Neural cell (in vitro differentiated cells): ENCODE data around the gene XDH. TPM values are rescaled to one million over a fixed set of nuclear protein-coding genes. Genes with fewer than 3 reads are reported as not detected.

Source experiments
- H2AFZ ChIP-seq: fragments of 200-600, 300-800 bp; sonication (generic), shearing (Covaris generic); 2 replicates; pipeline ENCODE4 v1.6.0; 2014; ENCODE audit warnings: low read depth, mild to moderate bottlenecking, antibody characterized with exemption, low read length, moderate library complexity
- H3F3A ChIP-seq: fragments of 200-600 bp; shearing (Covaris generic); 2 replicates; pipeline ENCODE4 v1.6.1; 2016; ENCODE audit warnings: mild to moderate bottlenecking, moderate library complexity, mixed read lengths, antibody characterized with exemption, low read length; ENCODE audit not compliant: insufficient read depth, poor library complexity, severe bottlenecking
- H3K27ac ChIP-seq: fragments of 200-600, 300-800 bp; sonication (generic), shearing (Covaris generic); 2 replicates; pipeline ENCODE4 v1.5.1; 2014; ENCODE audit warnings: mild to moderate bottlenecking, low read length, moderate library complexity
- H3K27me3 ChIP-seq: fragments of 300-800, 200-600 bp; sonication (generic), shearing (Covaris generic); 2 replicates; pipeline ENCODE4 v1.6.0; 2014; ENCODE audit warnings: mild to moderate bottlenecking, low read depth, low read length, moderate library complexity; ENCODE audit not compliant: insufficient read depth
- H3K36me3 ChIP-seq: fragments of 300-800, 200-600 bp; sonication (generic), shearing (Covaris generic); 2 replicates; pipeline ENCODE4 v1.5.1; 2014; ENCODE audit warnings: mild to moderate bottlenecking, antibody characterized with exemption, low read length, moderate library complexity; ENCODE audit not compliant: insufficient read depth
- H3K4me2 ChIP-seq: fragments of 300-800, 200-600 bp; sonication (generic), shearing (Covaris generic); 2 replicates; pipeline ENCODE4 v1.6.0; 2014; ENCODE audit warnings: mild to moderate bottlenecking, low read length
- H3K4me3 ChIP-seq: fragments of 300-800, 200-600 bp; sonication (generic), shearing (Covaris generic); 2 replicates; pipeline ENCODE4 v1.5.1; 2014; ENCODE audit warnings: mild to moderate bottlenecking, low read length, moderate library complexity
- H3K79me2 ChIP-seq: fragments of 200-600 bp; shearing (Covaris generic); replicated peaks from 2 replicates; pipeline ENCODE4 v1.6.0; 2014; ENCODE audit warnings: mild to moderate bottlenecking, low read length, moderate library complexity; ENCODE audit not compliant: insufficient read depth
- H3K9ac ChIP-seq: fragments of 300-800, 200-600 bp; sonication (generic), shearing (Covaris generic); 2 replicates; pipeline ENCODE4 v1.6.1; 2016; ENCODE audit warnings: mild to moderate bottlenecking, low read length, mixed read lengths
- H3K9me2 ChIP-seq: fragments of 200-600 bp; shearing (Covaris generic); 2 replicates; pipeline ENCODE4 v1.6.1; 2016; ENCODE audit warnings: mild to moderate bottlenecking, low read length, mixed read lengths; ENCODE audit not compliant: insufficient read depth
- H3K9me3 ChIP-seq: fragments of 200-600, 300-800 bp; sonication (generic), shearing (Covaris generic); 2 replicates; pipeline ENCODE4 v1.6.1; 2016; ENCODE audit warnings: mild to moderate bottlenecking, mixed run types, low read length, moderate library complexity, mixed read lengths
- H4K20me1 ChIP-seq: fragments of 200-600 bp; shearing (Covaris generic); 2 replicates; pipeline ENCODE4 v1.6.1; 2016; ENCODE audit warnings: mild to moderate bottlenecking, mixed run types; ENCODE audit not compliant: insufficient read depth
- EP300 ChIP-seq: fragments of 450-650 bp; conservative IDR thresholded peaks from 2 replicates; pipeline ENCODE4 v1.6.1; 2014; ENCODE audit warnings: antibody characterized with exemption, mild to moderate bottlenecking, moderate library complexity; ENCODE audit not compliant: poor library complexity, severe bottlenecking
- EZH2 ChIP-seq: fragments of 200-600, 300-800 bp; shearing (Covaris generic), sonication (generic); IDR thresholded peaks from 2 replicates; pipeline ENCODE4 v1.6.1; 2014; ENCODE audit warnings: antibody characterized with exemption, low read length, borderline replicate concordance, mild to moderate bottlenecking; ENCODE audit not compliant: insufficient read depth, poor library complexity, severe bottlenecking
- MXI1 ChIP-seq: fragments of 450-650 bp; conservative IDR thresholded peaks from 2 replicates; pipeline ENCODE4 v1.6.1; 2014; ENCODE audit warnings: antibody characterized with exemption, mild to moderate bottlenecking; ENCODE audit not compliant: poor library complexity, severe bottlenecking
- POLR2AphosphoS5 ChIP-seq: IDR thresholded peaks from 2 replicates; pipeline ENCODE4 v1.6.1; 2012
- RAD21 ChIP-seq: fragments of 450-650 bp; conservative IDR thresholded peaks from 2 replicates; pipeline ENCODE4 v1.6.1; 2014; ENCODE audit warnings: antibody characterized with exemption, mild to moderate bottlenecking, moderate library complexity
- SMC3 ChIP-seq: fragments of 450-650 bp; conservative IDR thresholded peaks from 2 replicates; pipeline ENCODE4 v1.6.1; 2014; ENCODE audit warnings: antibody characterized with exemption, mild to moderate bottlenecking, moderate library complexity; ENCODE audit not compliant: poor library complexity
- TAF1 ChIP-seq: IDR thresholded peaks from 2 replicates; pipeline ENCODE4 v1.6.1; 2012; ENCODE audit warnings: low read depth
- polyA plus RNA-seq: library from polyadenylated mRNA; depleted of rRNA; stranded (reverse); fragments of >200 nt; gene quantifications from 2 replicates; pipeline ENCODE4 v1.2.3, GENCODE V29; 2014
- TF ChIP-seq, protein P1 (sequence below): fragments of 450-650 bp; IDR thresholded peaks from 2 replicates; pipeline ENCODE4 v1.5.1; 2014; ENCODE audit warnings: antibody characterized with exemption, mild to moderate bottlenecking, moderate library complexity; ENCODE audit not compliant: poor library complexity, severe bottlenecking
- TF ChIP-seq, protein P2 (sequence below): IDR thresholded peaks from 2 replicates; pipeline ENCODE4 v1.6.1; 2012; ENCODE audit warnings: borderline replicate concordance

The XDH gene
- polyA plus RNA-seq, 1 donor from 2014 or later: 0.48 TPM

DNA sequence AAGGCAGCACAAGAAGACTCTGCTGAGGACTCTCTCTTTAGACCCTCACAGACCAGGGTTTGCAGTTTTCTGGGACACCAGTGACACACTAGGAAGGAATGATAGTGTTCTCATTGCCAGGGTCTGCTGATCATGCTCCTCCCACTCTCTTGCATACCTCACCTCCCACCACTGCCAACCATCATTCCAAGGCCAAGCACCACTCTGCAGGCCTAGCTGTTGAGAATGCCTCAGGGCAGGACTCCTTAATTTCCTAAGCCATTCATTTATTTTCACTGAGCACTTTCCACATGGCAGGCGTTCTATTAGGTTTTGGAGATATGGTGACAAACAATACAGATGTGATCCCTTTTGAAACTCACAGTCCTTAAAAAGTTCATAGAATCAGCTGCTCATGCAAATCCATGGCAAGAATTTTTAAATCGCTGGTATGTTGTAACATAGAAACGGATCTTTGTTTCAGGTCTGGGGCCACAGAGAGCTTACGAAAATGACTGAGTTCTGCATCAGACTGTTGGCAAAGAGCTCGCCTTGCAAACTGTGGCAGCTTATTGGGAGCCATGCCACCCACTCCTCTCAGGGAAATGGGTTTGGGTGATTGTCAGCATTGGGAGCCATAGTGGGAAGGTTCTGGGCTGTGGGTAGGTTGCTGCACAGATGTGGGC lies 78.5 kb downstream of the XDH start:
- H3K36me3 ChIP-seq: no peaks in the 10 kb centered on the region
- H2AFZ ChIP-seq: no peak overlapping the region
- no peak overlapping the region for H3K4me2 ChIP-seq
- no peak overlapping the region for H3K4me3 ChIP-seq
- H3K27ac ChIP-seq: no peak overlapping the region
- H3F3A ChIP-seq: no peaks in the 10 kb centered on the region
- H3K9ac ChIP-seq: no peak overlapping the region
- H3K79me2 ChIP-seq: no peaks in the 10 kb centered on the region
- no peaks in the 10 kb centered on the region for H4K20me1 ChIP-seq
- H3K9me3 ChIP-seq: no peaks in the 10 kb centered on the region
- H3K27me3 ChIP-seq: no peaks in the 10 kb centered on the region
- no peak for TF ChIP-seq EP300
- no peak for TF ChIP-seq TAF1
- no peak for TF ChIP-seq POLR2AphosphoS5
- TF ChIP-seq EZH2: no peak
- TF ChIP-seq MXI1: no peak
- TF ChIP-seq SMC3: no peak
- TF ChIP-seq RAD21: no peak
- TF ChIP-seq, protein P1, sequence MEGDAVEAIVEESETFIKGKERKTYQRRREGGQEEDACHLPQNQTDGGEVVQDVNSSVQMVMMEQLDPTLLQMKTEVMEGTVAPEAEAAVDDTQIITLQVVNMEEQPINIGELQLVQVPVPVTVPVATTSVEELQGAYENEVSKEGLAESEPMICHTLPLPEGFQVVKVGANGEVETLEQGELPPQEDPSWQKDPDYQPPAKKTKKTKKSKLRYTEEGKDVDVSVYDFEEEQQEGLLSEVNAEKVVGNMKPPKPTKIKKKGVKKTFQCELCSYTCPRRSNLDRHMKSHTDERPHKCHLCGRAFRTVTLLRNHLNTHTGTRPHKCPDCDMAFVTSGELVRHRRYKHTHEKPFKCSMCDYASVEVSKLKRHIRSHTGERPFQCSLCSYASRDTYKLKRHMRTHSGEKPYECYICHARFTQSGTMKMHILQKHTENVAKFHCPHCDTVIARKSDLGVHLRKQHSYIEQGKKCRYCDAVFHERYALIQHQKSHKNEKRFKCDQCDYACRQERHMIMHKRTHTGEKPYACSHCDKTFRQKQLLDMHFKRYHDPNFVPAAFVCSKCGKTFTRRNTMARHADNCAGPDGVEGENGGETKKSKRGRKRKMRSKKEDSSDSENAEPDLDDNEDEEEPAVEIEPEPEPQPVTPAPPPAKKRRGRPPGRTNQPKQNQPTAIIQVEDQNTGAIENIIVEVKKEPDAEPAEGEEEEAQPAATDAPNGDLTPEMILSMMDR: no peak
- TF ChIP-seq, protein P2, sequence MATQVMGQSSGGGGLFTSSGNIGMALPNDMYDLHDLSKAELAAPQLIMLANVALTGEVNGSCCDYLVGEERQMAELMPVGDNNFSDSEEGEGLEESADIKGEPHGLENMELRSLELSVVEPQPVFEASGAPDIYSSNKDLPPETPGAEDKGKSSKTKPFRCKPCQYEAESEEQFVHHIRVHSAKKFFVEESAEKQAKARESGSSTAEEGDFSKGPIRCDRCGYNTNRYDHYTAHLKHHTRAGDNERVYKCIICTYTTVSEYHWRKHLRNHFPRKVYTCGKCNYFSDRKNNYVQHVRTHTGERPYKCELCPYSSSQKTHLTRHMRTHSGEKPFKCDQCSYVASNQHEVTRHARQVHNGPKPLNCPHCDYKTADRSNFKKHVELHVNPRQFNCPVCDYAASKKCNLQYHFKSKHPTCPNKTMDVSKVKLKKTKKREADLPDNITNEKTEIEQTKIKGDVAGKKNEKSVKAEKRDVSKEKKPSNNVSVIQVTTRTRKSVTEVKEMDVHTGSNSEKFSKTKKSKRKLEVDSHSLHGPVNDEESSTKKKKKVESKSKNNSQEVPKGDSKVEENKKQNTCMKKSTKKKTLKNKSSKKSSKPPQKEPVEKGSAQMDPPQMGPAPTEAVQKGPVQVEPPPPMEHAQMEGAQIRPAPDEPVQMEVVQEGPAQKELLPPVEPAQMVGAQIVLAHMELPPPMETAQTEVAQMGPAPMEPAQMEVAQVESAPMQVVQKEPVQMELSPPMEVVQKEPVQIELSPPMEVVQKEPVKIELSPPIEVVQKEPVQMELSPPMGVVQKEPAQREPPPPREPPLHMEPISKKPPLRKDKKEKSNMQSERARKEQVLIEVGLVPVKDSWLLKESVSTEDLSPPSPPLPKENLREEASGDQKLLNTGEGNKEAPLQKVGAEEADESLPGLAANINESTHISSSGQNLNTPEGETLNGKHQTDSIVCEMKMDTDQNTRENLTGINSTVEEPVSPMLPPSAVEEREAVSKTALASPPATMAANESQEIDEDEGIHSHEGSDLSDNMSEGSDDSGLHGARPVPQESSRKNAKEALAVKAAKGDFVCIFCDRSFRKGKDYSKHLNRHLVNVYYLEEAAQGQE: no peak
- no peaks in the 10 kb centered on the region for H3K9me2 ChIP-seq

DNA sequence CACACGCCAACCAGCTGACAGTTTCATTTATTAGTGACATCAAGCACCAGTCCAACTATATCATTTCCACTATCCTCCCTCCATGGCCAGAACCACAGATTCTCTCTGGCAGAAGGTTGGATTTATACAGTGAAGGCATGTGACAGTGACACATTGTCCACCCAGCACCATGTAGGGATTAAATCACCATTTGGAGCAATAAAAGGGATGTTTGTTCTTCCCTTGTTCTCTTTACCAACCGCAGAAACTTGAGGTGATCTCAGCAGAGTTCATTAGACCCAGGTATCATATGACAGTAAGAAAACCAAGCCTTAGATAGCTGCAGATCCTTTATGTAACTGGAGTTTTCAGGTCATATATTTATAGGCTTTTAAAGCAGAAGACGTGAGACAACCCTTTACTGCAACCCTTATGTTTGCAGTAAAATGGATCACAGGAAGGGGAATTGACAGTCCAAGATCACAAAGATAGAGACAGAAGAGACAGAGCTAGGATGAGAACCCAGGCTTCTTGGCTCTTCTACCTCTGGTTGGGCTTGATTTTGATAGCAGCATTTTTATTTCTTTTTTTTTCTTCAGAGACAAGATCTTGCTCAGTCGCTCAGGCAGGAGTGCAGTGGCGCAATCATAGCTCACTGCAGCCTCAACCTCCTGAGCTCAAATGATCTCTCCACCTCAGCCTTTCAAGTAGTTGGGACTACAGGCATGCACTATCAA lies 80.1 kb downstream of the XDH start:
- H3K9me2 ChIP-seq: no peaks in the 10 kb centered on the region

More for the DNA sequence above, 80.1 kb downstream of the XDH start:
- no peaks in the 10 kb centered on the region for H3K79me2 ChIP-seq
- no peaks in the 10 kb centered on the region for H3K27me3 ChIP-seq
- no peaks in the 10 kb centered on the region for H3K9me3 ChIP-seq
- no peak overlapping the region for H3K9ac ChIP-seq
- no peak overlapping the region for H3K27ac ChIP-seq
- H3K4me3 ChIP-seq: no peak overlapping the region
- H3K36me3 ChIP-seq: no peaks in the 10 kb centered on the region
- H3F3A ChIP-seq: no peaks in the 10 kb centered on the region
- no peaks in the 10 kb centered on the region for H4K20me1 ChIP-seq
- H3K4me2 ChIP-seq: no peak overlapping the region
- H2AFZ ChIP-seq: no peak overlapping the region
- TF ChIP-seq EP300 (no peak), TAF1 (no peak)
- TF ChIP-seq, protein P2: no peak
